C4-2B (cell line): ENCODE results near the gene TTC13.

Experiments
- CTCF ChIP-seq: fragments of 450-650 bp; conservative IDR thresholded peaks from 2 replicates; pipeline ENCODE4 v1.5.1; 2017; ENCODE audit warnings: mild to moderate bottlenecking
- ZFX ChIP-seq: fragments of 450-650 bp; IDR thresholded peaks from 2 replicates; pipeline ENCODE4 v1.6.1; 2017

GRCh38 chr1:230869500-230869899 lies 109.2 kb downstream of the TTC13 start:
- TF ChIP-seq CTCF (no peak), ZFX (no peak)
